ENCODE results near the gene HIBCH.

HIBCH gene

DNA sequence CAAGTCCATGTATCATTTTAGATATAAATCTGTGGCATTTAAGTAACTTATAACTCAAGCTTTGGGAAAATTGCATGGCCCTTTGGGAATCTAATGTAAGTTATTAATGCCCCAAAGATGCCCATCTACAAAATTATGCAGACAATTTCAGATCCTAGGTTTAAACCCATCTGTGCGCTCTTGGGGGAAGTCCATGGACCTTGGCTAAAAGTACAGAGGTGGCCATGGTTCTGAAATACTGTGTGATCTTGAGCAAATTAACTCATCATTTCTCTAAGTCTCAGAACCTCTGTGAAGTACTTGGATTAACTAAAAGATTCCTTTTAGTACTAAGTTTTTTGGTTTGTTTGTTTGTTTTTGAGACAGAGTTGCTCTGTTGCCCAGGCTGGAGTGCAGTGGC, 43.3 kb upstream of the HIBCH start:
- Histone ChIP-seq H2AK5ac (ENCODE audit: low read depth, low read length) (no peak overlapping the region), H3K27me3 (ENCODE audit: control insufficient read depth in 3 of 3, insufficient read depth in 3 of 3, low read depth in 1 of 3, low read length in 3 of 3) (no peaks in the 10 kb centered on the region), H2BK15ac (ENCODE audit: low read length) (no peak overlapping the region), H3K36me3 (replicated peaks in 1 of 2; ENCODE audit: control insufficient read depth in 2 of 2, insufficient read depth in 2 of 2, low read length in 2 of 2) (no peaks in the 10 kb centered on the region), H3K27ac (replicated peaks; ENCODE audit: low read length) (no peak overlapping the region), H2AFZ (ENCODE audit: low read length) (no peak overlapping the region), H4K91ac (ENCODE audit: low read depth, low read length, poor library complexity) (no peak overlapping the region), H3K4me2 (ENCODE audit: insufficient read depth, low read length, poor library complexity, severe bottlenecking) (no peak overlapping the region), H3K4me1 (ENCODE audit: control insufficient read depth in 2 of 2, insufficient read depth in 1 of 2, low read depth in 1 of 2, low read length in 2 of 2) (peaks cover 2 to 3% of the 10 kb centered on the region in 2 donors), H2BK5ac (ENCODE audit: low read length) (no peak overlapping the region), H3K79me1 (ENCODE audit: low read depth, low read length) (no peaks in the 10 kb centered on the region), H2BK120ac (ENCODE audit: low read depth, low read length) (no peak overlapping the region), H4K8ac (ENCODE audit: low read depth, low read length) (no peak overlapping the region), H3K9me3 (replicated peaks in 1 of 2; ENCODE audit: control insufficient read depth in 2 of 2, insufficient read depth in 1 of 2, low read depth in 1 of 2, low read length in 2 of 2) (no peaks in the 10 kb centered on the region), H3K23ac (ENCODE audit: low read depth, low read length, poor library complexity) (no peak overlapping the region), H2BK12ac (ENCODE audit: low read length) (no peak overlapping the region), H3K9ac (ENCODE audit: low read depth, low read length, poor library complexity) (no peak overlapping the region), H3K18ac (ENCODE audit: low read length) (no peak overlapping the region), H3K4me3 (ENCODE audit: low read length in 2 of 2) (no peak overlapping the region), H3K14ac (ENCODE audit: low read length) (no peak overlapping the region), H3K4ac (ENCODE audit: low read length) (no peak overlapping the region)
- DNase-seq (ENCODE audit: low spot score): no peak
- no CpG with 5 or more reads among the region's 1 CpG for WGBS, 2 donors (ENCODE audit: extremely low coverage in 2 of 2, insufficient read length in 2 of 2, insufficient replicate concordance in 1 of 2)

- Histone ChIP-seq H3K4me3 (ENCODE audit: low read length in 2 of 2) (no peak overlapping the region), H2AFZ (ENCODE audit: low read length) (no peak overlapping the region), H3K36me3 (replicated peaks in 1 of 2; ENCODE audit: control insufficient read depth in 2 of 2, insufficient read depth in 2 of 2, low read length in 2 of 2) (no peaks in the 10 kb centered on the region), H3K4me1 (ENCODE audit: control insufficient read depth in 2 of 2, insufficient read depth in 1 of 2, low read depth in 1 of 2, low read length in 2 of 2) (peaks cover 2 to 3% of the 10 kb centered on the region in 2 donors), H3K9me3 (replicated peaks in 1 of 2; ENCODE audit: control insufficient read depth in 2 of 2, insufficient read depth in 1 of 2, low read depth in 1 of 2, low read length in 2 of 2) (no peaks in the 10 kb centered on the region), H2BK120ac (ENCODE audit: low read depth, low read length) (no peak overlapping the region), H2BK5ac (ENCODE audit: low read length) (no peak overlapping the region), H3K27ac (replicated peaks; ENCODE audit: low read length) (no peak overlapping the region), H3K4ac (ENCODE audit: low read length) (no peak overlapping the region), H3K23ac (ENCODE audit: low read depth, low read length, poor library complexity) (no peak overlapping the region), H2BK12ac (ENCODE audit: low read length) (no peak overlapping the region), H3K9ac (ENCODE audit: low read depth, low read length, poor library complexity) (no peak overlapping the region), H3K27me3 (ENCODE audit: control insufficient read depth in 3 of 3, insufficient read depth in 3 of 3, low read depth in 1 of 3, low read length in 3 of 3) (no peaks in the 10 kb centered on the region), H2BK15ac (ENCODE audit: low read length) (no peak overlapping the region), H3K79me1 (ENCODE audit: low read depth, low read length) (no peaks in the 10 kb centered on the region), H4K8ac (ENCODE audit: low read depth, low read length) (no peak overlapping the region), H3K14ac (ENCODE audit: low read length) (no peak overlapping the region), H4K91ac (ENCODE audit: low read depth, low read length, poor library complexity) (no peak overlapping the region), H3K4me2 (ENCODE audit: insufficient read depth, low read length, poor library complexity, severe bottlenecking) (no peak overlapping the region), H3K18ac (ENCODE audit: low read length) (no peak overlapping the region), H2AK5ac (ENCODE audit: low read depth, low read length) (no peak overlapping the region)
- no CpG with 5 or more reads among the region's 2 CpGs for WGBS, 2 donors (ENCODE audit: extremely low coverage in 2 of 2, insufficient read length in 2 of 2, insufficient replicate concordance in 1 of 2)
- DNase-seq (ENCODE audit: low spot score): no peak
These were observed 41.9 kb upstream of the HIBCH start for GRCh38 chr2:190361572-190361971.

DNA sequence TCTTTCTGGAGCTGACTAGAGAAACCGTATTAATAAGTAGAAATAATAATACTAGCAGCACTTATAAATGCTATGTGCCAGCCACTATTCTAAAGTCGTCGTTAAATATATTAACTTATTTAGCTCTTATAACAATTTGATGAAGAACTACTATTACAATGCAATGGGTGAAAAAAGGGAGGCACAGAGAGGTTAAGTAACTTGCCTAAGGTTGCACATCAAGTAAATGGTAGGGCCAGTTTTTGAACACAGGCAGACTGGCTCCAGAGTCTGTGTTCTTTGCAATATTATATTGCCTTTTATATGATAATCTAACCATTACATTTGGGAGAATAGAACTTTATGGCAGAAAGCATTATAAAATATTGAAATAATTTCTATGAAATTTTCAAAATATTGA, 41.3 kb upstream of the HIBCH start:
- Histone ChIP-seq H3K36me3 (replicated peaks in 1 of 2; ENCODE audit: control insufficient read depth in 2 of 2, insufficient read depth in 2 of 2, low read length in 2 of 2) (no peaks in the 10 kb centered on the region), H3K4me2 (ENCODE audit: insufficient read depth, low read length, poor library complexity, severe bottlenecking) (no peak overlapping the region), H2BK15ac (ENCODE audit: low read length) (no peak overlapping the region), H3K9ac (ENCODE audit: low read depth, low read length, poor library complexity) (no peak overlapping the region), H3K14ac (ENCODE audit: low read length) (no peak overlapping the region), H3K4me3 (ENCODE audit: low read length in 2 of 2) (no peak overlapping the region), H2AK5ac (ENCODE audit: low read depth, low read length) (no peak overlapping the region), H3K23ac (ENCODE audit: low read depth, low read length, poor library complexity) (no peak overlapping the region), H4K8ac (ENCODE audit: low read depth, low read length) (no peak overlapping the region), H2AFZ (ENCODE audit: low read length) (no peak overlapping the region), H3K4me1 (ENCODE audit: control insufficient read depth in 2 of 2, insufficient read depth in 1 of 2, low read depth in 1 of 2, low read length in 2 of 2) (peaks cover 3 to 4% of the 10 kb centered on the region in 2 donors), H3K27ac (replicated peaks; ENCODE audit: low read length) (no peak overlapping the region), H4K91ac (ENCODE audit: low read depth, low read length, poor library complexity) (no peak overlapping the region), H3K79me1 (ENCODE audit: low read depth, low read length) (no peaks in the 10 kb centered on the region), H2BK5ac (ENCODE audit: low read length) (no peak overlapping the region), H2BK12ac (ENCODE audit: low read length) (no peak overlapping the region), H3K18ac (ENCODE audit: low read length) (no peak overlapping the region), H3K9me3 (replicated peaks in 1 of 2; ENCODE audit: control insufficient read depth in 2 of 2, insufficient read depth in 1 of 2, low read depth in 1 of 2, low read length in 2 of 2) (no peaks in the 10 kb centered on the region), H3K4ac (ENCODE audit: low read length) (no peak overlapping the region), H3K27me3 (ENCODE audit: control insufficient read depth in 3 of 3, insufficient read depth in 3 of 3, low read depth in 1 of 3, low read length in 3 of 3) (no peaks in the 10 kb centered on the region), H2BK120ac (ENCODE audit: low read depth, low read length) (no peak overlapping the region)
- no peak for DNase-seq (ENCODE audit: low spot score)
- WGBS, 2 donors (ENCODE audit: extremely low coverage in 2 of 2, insufficient read length in 2 of 2, insufficient replicate concordance in 1 of 2): no CpG with 5 or more reads among the region's 3 CpGs

DNA sequence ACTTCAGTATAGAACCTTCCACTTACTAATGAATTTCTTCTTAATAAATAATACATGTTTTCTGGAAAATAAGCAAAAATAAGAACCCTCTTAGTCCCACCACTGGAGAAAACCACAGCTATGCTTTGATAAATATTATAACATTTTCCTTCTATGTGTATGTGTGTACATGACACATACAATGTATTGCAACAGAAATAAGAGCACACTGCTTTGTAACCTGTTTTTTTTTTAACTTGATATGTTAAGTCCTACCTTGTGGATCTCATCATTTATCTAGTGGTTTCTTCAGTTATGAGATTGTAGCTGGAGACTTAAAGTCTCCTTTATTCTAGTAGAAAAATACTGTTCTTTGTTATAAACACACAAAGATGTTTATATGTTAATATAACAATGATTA, 40.9 kb upstream of the HIBCH start:
- H3K4me2 ChIP-seq (ENCODE audit: insufficient read depth, low read length, poor library complexity, severe bottlenecking): no peak overlapping the region
- H3K4me3 ChIP-seq (ENCODE audit: low read length in 2 of 2): no peak overlapping the region
- no peak overlapping the region for H3K9ac ChIP-seq (ENCODE audit: low read depth, low read length, poor library complexity)
- no peak overlapping the region for H3K23ac ChIP-seq (ENCODE audit: low read depth, low read length, poor library complexity)
- H3K27ac ChIP-seq (replicated peaks; ENCODE audit: low read length): no peak overlapping the region
- no peaks in the 10 kb centered on the region for H3K9me3 ChIP-seq (replicated peaks in 1 of 2; ENCODE audit: control insufficient read depth in 2 of 2, insufficient read depth in 1 of 2, low read depth in 1 of 2, low read length in 2 of 2)
- H4K91ac ChIP-seq (ENCODE audit: low read depth, low read length, poor library complexity): no peak overlapping the region
- H3K36me3 ChIP-seq (replicated peaks in 1 of 2; ENCODE audit: control insufficient read depth in 2 of 2, insufficient read depth in 2 of 2, low read length in 2 of 2): no peaks in the 10 kb centered on the region
- H3K4ac ChIP-seq (ENCODE audit: low read length): no peak overlapping the region
- H3K18ac ChIP-seq (ENCODE audit: low read length): no peak overlapping the region
- no peak overlapping the region for H2BK15ac ChIP-seq (ENCODE audit: low read length)
- H2AK5ac ChIP-seq (ENCODE audit: low read depth, low read length): no peak overlapping the region
- DNase-seq (ENCODE audit: low spot score): no peak
- H4K8ac ChIP-seq (ENCODE audit: low read depth, low read length): no peak overlapping the region
- no peak overlapping the region for H2BK12ac ChIP-seq (ENCODE audit: low read length)
- no peaks in the 10 kb centered on the region for H3K27me3 ChIP-seq (ENCODE audit: control insufficient read depth in 3 of 3, insufficient read depth in 3 of 3, low read depth in 1 of 3, low read length in 3 of 3)
- no peaks in the 10 kb centered on the region for H3K79me1 ChIP-seq (ENCODE audit: low read depth, low read length)
- no peak overlapping the region for H2BK5ac ChIP-seq (ENCODE audit: low read length)
- no peak overlapping the region for H2BK120ac ChIP-seq (ENCODE audit: low read depth, low read length)
- no peak overlapping the region for H2AFZ ChIP-seq (ENCODE audit: low read length)
- no peak overlapping the region for H3K14ac ChIP-seq (ENCODE audit: low read length)
- peaks cover 3 to 4% of the 10 kb centered on the region in 2 donors for H3K4me1 ChIP-seq (ENCODE audit: control insufficient read depth in 2 of 2, insufficient read depth in 1 of 2, low read depth in 1 of 2, low read length in 2 of 2)

Measured in neuronal stem cell (in vitro differentiated cells).